HG02870 (cell line): Measurements from ENCODE around the gene RRP12.

ENCODE experiments used
- ATAC-seq: cut with Tn5 transposase; IDR thresholded peaks from one replicate; pipeline ENCODE4 v1.9.1; 2021; ENCODE audit warnings: mild to moderate bottlenecking, moderate library complexity; ENCODE audit not compliant: unreplicated experiment

Gene RRP12

DNA sequence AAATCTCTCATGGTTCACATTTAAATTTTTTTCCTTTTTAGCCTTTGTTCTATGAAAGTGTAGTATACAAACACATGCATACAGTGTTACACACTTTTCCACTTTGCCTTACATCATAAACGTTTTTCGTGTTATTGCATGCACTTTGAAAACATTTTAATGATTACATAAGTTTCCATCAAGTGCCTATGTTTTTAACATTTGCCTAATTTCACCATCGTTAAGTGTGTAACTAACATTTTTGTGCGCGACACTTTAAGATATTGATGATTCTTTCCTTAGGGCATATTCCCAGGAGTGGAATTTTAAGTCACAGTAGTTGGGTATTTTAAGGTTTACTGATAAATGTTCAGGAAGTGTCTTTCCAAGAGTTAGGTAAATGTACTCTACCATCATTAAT, 65.1 kb downstream of the RRP12 start:
- ATAC-seq: no peak

DNA sequence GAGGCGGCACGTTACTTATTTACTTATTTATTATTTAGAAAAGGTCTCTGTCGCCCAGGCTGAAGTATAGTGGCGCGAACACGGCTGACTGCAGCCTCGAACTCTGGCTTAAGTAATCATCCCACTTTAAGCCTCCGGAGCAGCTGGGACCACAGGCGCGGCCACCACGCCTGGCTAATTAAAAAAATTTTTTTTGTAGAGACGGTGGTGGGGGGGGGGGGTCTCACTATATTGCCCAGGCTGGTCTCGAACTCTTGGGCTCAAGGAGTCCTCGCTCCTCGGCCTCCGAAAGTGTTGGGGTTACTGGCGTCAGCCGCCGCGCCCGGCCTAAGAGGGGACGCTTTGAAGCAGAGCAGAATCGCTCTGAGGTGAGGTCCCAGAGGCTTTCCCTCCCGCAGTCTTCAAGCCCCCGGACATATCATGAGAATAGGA, 65.9 kb downstream of the RRP12 start:
- ATAC-seq: no peak

DNA sequence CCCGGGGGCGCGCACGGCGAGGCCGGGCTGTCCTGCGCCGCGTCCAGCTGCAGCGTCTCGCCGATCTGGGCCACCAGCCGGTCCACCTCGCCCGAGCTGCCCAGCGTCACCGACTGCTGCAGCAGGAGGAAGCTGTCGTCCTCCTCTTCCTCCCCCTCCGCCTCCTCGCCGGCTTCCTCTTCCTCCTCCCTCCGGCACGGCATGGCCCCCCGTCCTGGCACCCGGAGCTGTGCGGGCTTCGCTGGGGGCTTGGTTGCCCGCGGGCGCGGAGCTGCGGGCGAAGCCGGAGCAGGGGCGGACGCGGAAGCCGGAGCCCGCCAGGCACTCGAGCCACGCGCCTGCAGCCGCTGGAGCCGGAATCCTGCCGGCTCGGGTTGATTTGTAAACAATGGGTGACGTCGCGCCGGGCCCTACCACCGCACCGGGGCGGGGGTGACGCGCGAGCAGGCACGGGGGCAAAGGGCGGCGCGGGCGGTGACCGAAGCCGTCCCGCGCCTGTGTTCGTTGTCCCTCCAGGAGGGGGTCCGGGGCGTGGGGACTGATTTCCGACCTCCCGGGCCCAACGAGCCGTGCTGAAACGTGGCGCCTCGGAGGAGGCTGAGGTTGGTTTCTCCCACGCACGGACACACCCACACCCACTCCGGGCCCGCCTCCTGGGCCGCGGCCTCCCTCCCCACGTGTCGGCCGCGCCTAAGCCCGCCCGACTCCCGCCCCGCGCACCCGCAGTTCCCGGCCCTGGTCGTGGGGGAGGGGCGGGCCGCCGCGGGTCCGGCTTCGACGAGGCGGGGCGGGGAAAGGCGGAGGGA, 66.6 kb downstream of the RRP12 start, which contains the start of gene FRAT2:
FRAT2 (minus strand) TSS at position 360 of the 806 bp plus-strand sequence; CDS start at position 203, 157 bp downstream.
- ATAC-seq: peak; percentile 76

DNA sequence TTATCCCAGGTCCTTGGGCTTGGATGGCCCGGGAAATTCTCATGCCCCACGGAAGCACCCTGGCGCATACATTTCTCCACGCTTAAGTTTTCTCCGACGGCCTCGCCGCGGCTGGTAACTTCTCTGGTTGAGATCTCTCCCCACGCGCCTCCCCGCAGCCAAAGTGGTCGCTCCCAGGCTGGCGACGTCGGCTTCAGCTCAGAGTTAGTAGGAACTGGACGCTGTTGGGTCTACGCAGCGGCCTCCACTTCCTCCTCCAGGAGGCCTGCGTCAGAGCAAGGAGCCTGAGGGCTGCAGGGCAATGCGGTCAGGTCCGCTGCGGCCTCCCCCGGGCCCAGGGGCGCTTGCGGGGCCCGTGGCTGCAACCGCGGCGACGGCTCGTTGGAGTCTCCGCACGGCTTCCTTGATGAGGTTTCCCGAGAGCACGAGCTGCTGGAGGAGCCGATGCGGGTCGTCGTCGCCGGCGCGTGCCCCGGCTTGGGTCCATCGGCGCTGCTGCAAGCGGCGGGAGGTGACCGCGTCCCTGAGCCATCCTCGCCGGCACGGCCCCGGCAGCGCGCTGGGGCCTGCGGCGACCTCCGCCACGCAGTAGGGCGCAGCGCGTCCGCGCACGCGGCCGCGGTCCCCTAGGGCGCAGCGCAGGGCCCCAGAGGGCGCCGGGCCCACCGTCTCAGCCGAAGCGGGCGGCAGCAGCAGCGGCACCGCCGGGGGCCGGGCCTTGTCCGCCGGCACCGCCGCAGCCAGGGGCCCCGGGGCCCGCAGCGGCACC, 67.4 kb downstream of the RRP12 start:
- peak; percentile 14 for ATAC-seq

DNA sequence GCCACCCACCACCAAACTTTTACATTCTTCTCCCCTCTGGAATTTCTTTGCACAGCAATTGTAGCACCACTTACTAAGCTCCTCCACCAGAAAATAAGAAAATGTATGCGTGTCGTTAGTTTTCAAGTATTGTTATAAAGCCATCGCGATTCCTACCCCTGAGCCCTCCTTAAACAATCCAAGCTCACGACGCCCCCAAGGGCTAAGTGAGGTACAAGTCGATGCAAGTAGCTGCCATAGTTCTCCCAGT, 67.9 kb downstream of the RRP12 start:
- no peak for ATAC-seq

DNA sequence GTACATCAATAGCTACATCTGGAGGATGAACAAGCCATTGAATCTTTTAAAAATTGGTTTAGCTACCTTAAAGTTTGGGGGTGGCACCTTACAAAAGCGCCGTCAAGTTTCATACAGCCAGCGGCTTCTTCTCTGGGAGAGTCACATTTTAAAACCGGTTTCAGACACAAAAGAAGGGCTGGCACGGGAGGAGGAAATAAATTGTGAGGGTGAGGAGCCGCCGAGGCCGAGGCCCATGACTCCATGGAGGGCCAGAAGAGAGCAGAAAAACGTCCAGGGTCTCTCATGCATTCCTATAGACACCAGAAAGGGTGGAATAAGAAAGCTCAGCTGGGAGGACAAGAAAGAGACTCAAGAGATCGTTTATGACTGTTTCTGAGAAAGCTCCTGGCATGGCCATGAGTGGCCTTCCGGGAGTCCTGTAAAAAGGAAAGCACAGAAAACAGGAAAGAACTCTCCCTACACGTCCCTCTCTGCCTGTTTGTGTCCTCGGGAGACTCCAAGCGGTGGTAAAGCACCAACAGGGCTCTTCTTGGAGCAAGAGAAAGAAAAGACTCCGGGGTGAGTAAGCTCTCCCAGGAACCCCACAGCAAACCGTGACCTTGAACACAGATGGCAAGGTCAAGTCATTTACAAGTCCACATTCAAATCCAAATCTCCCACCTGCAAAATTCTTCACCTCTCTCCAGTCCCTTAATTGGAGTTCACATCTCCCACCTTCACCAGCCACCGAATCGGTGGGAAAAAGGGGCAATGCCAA, 68.4 kb downstream of the RRP12 start:
- no peak for ATAC-seq

DNA sequence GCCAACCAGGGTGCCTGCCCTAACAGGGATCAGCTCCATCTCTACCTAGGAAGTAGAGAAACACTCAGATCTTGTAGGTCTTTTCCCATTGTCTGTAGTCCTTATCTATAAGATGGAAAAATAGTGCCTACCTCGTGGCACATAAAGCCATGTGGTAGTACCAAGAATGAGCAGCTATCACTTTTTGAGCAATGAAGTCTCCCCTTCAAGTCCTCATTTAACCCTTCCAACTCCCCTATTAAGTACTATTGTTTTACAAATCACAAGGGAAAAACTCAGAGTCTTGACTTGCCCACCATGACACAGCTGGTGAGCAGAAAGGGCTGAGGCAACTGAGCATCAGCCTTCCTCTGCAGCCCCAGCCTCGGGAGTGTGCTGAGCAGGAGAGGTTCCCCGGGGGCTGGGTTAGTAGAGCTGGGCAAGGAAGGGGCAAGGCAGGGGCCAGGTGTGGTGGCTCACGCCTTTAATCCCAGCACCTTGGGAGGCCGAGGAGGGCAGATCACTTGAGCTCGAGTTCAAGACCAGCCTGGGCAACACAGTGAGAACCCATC, 69.9 kb downstream of the RRP12 start:
- no peak for ATAC-seq

DNA sequence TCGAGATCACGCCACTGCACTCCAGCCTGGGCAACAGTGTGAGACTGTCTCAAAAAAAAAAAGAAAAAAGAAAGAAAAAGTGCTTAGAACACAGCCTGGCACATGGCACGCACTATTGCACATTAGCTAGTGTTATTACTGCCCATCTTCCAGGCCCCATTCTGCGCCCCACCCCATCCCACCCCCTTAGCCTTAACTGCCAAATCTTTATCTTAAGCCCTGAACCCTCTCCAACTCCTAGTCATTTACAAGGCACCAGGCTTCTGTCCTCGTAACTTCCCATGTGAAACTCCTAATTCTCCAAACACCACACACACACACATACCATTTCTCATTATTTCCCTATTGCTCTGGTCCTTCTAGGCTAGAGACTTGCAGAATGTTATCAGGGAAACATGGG, 71.4 kb downstream of the RRP12 start:
- ATAC-seq: no peak

DNA sequence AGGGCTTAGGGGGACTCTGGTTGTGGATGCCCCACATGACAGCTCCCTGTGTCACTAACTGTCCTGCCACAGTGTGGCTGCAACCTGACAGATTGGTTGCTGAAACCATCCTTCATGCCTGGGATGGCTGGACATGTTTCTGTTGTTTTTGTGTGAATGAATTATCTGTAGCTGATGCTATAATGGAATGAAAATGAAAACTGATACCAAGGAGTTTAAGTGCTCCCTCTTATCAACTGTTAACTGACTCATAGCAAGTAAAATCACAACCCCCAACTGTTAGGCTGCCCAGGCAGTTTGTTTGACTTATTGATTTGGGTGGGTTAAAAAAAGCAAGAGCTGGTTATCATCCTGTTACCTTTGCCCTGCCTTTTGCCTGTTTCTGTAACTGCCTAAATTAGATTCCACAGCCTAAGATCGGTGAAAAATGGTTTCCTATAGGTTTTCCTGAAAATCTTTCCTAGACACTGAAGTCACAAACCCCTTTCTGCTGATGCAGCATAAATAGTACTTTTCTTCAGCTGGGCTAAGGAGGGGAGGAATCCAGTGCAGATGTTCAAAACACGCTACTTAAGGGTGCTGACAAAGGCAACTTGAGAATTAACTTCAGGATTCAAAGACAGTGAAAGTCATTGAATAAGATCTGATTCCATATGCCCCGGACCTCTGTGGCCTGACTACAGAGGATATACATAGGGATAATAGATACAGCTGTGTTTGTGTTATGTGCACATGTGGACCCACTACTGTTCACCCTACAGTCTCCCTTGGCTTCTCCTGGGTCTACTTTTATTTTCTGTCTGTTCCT, 72.3 kb downstream of the RRP12 start:
- ATAC-seq: no peak

DNA sequence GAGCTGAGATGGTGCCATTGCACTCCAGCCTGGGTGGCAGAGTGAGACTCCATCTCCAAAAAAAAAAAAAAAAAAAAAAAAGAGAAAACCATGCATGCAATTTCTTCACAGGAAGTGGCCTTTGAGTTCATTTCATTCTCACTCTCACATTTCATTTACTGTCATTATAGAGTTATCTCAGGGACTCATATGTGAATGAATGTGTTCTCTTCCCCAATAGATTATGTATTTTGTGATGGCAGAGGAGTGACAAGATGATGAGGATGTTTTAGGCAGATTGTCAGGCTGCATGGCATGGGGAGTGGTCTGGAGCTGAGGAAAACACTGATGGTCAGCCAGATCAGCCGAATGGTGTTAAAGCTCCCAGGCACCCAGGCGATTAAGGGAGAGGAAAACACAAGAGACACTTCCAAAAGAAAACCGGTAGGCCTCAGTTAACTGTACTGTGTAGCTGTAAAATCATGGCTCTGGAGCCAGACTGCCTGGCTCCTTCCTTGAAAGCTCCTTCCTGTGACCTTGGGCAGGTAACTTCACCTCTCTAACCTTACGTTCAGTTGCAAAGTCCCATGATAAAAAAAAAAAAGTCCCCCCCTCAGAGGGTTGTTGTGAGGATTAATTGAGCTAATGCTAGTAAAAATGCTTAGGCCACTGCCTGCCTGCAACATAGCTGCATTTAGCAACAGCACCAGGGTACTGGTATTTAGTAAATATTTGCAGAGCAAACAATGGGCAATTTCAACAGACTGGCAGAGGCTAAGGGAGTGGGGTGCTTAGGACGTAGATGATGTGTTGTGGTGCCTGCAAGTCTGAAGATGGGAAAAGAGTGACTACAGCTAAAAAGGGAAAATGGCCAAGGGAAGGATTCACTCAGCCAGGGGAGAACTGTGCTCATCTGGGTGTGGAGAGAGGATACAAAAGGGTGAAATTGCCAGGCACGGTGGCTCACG, 73.5 kb downstream of the RRP12 start:
- no peak for ATAC-seq

DNA sequence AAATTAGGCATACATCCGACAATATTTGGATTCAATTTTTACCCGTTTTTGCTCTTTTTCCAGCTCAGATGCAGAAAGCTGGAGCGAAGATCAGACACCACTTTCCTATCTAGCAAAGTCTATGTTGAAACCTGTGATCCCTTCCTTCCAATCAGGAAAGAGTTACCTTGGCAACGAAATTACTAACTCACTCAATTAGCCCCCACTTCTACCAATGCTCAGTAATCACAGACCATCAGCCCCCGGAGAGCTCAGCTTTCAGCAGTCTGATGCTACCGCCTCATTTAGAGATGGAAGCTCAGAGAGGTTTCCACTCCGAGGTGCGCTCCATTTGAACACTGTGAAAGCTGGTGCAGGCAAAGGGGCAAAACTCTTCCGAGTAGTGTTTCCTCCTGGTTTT, 75.4 kb downstream of the RRP12 start:
- ATAC-seq: no peak

DNA sequence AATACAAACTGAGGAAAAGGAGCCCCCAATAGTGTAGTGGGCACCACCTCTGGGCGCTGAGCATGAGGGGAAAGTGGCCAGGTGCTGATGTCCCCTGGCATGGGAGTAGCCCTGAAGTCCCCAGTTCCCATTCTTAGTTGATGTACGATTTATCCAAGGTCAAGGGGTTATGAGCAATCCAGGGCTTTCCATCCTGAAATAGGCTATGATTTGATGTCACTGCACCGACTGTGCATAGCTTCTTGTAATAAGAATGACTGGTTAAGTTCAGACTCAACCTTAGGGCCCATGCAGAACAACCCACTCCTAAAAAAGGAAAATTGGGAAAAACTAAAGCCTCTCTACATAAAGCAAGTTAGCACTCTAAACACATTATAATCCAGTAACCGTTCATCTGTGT, 77.6 kb downstream of the RRP12 start:
- ATAC-seq: no peak

DNA sequence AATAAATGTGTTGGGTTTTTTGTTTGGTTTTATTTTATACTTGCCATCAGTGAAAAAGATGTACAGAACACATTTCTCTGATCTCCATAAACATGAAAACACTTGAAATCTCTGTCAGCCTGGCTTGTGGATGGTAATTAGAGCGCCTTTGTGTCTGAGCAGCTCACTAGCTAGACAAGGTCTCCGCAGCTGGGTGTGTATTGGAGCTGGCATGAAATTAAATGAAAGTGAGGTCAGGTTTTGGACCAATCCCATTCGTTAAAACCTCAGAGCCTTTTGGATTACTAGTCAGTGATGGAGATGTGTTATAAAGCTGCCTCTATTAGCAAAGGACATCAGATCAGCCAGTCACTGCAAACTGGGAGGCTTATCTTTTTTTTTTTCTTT, 79.3 kb downstream of the RRP12 start:
- ATAC-seq: no peak

DNA sequence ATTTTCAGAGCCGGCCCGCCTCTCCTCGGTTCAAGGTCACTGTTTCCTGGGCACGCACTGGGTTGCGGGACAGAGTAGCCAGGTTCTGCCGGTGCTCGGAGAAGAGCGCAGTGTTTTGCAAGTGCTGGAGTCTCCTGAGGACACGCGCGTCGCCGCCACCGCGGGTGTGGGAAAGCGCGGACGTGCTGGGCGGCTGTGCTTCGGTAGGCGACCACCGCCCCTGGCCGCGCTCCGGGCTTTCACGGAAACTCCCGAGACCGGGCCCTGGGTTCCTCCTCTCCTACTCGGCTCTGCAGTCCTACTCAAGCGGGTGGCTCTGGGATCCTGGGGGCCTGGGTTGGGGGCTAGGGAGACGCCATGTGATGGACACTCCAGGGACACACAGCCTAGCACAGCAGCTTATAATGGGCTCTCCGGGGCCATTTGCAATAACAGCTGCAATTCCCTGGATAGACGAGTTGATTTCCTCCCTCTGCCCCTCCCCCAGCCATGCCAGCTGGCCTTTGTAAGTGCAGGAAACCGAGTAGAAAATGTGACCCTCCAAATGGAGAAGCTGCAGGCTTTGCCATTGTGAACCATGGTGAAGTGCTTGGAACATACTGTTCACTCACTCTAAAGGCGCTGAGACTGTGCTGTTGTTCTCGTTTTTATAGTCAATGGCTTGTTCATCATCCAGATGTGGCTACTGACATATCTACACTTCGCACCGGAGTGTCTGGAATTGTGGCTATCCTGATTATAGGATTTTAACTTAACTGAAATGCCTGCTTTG, 79.9 kb downstream of the RRP12 start:
- ATAC-seq: no peak

DNA sequence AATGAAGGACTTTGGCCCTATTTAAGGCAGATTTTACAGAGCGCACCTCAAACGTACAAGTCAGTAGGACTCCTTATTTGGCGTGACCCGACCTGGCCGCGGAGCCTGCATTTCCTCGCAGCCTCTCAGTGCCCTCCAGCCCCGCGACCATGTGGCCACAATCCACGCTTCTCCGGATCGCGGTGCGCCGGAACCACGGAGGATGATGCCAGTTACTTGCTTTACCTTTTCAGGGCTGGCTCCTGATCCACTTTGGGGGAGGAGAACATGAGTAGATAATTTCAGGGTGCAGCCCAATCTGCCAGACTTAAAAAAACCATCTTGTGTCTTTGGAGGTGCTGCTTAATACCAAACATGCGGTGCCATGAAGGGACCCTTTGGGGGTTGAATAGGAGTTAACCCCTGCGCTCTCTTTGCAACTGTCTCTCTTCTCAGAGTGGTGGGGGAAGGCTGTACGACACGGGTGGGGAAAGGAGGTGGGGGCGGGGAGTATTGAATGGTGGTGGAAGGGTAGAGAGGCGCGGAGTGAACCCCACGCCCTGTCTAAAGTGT, 80.6 kb downstream of the RRP12 start:
- ATAC-seq: no peak

DNA sequence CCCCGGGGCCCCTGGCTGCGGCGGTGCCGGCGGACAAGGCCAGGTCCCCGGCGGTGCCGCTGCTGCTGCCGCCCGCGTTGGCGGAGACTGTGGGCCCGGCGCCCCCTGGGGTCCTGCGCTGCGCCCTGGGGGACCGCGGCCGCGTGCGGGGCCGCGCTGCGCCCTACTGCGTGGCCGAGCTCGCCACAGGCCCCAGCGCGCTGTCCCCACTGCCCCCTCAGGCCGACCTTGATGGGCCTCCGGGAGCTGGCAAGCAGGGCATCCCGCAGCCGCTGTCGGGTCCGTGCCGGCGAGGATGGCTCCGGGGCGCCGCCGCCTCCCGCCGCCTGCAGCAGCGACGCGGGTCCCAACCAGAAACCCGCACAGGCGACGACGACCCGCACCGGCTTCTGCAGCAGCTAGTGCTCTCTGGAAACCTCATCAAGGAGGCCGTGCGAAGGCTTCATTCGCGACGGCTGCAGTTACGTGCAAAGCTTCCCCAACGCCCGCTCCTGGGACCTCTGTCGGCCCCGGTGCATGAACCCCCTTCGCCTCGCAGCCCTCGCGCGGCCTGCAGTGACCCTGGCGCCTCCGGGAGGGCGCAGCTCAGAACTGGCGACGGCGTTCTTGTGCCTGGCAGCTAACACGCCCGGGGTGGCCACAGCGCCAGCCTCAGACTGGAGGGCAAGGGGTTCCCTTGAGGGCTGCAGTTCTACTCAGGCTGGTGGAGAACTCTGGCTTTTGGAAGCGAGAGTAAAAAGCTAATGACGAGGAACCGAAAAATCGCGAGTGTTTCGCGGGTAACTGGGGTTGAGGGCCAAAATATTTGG, 81.3 kb downstream of the RRP12 start:
- no peak for ATAC-seq

DNA sequence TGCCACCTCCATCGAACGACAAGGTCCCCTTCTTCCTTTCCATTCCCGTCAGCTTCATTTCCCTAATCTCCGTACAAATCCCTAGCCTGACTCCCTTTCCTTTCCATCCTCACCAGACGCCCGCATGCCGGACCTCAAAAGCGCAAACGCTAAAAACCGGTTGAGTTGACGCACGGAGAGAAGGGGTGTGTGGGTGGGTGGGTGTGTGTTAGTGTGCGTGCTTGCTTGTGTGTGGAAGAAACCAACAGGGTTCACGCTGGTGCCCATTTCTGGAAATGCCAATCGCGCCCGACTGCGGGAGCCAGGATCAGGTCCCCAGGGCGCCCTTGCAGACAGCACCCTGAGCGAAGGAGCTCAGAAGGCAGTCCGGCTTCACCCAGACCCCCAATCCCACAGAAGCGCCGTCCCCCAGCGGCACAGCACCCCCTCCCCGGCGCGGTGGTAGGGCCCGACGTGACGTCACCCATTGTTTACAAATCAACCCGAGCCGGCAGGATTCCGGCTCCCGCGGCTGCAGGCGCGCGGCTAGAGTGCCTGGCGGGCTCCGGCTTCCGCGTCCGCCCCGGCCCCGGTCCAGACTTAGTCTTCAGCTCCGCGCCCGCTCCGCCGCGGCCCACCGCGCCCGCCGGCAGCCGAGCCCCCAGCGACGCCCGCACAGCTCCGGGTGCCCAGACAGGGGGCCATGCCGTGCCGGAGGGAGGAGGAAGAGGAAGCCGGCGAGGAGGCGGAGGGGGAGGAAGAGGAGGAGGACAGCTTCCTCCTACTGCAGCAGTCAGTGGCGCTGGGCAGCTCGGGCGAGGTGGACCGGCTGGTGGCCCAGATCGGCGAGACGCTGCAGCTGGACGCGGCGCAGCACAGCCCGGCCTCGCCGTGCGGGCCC, 82.1 kb downstream of the RRP12 start, which contains the start of gene FRAT1:
FRAT1 (plus strand) TSS at position 500 of the 880 bp plus-strand sequence; CDS start at position 683, 183 bp downstream.
- peak; percentile 84 for ATAC-seq
